Vagina (tissue), 2 donors: ENCODE data around the gene MAP7D3. TPM values are rescaled to one million over a fixed set of nuclear protein-coding genes. Genes with fewer than 3 reads are reported as not detected.

Experiments used
- DNase-seq, 2 donors: peaks; one replicate each; pipeline ENCODE4 v3.0.0-alpha.2; 2017; ENCODE audit errors: extremely low spot score in 2 of 2
- H3K27ac ChIP-seq: fragments of 200-600 bp; sonication (generic); one replicate; pipeline ENCODE4 v1.5.1; 2019
- H3K27me3 ChIP-seq: fragments of 200-600 bp; sonication (generic); one replicate; pipeline ENCODE4 v1.5.1; 2019
- H3K36me3 ChIP-seq, 2 donors: fragments of 200-600 bp; sonication (generic); one replicate each; pipeline ENCODE4 v1.5.1; 2017 to 2019
- H3K4me1 ChIP-seq: fragments of 200-600 bp; sonication (generic); one replicate; pipeline ENCODE4 v1.5.1; 2019
- H3K4me3 ChIP-seq, 2 donors: fragments of 200-600 bp; sonication (generic); 1 replicate in 1 of 2; 2 replicates in 1 of 2; pipeline ENCODE4 v1.5.1; 2016 to 2019
- H3K9me3 ChIP-seq: fragments of 200-600 bp; sonication (generic); one replicate; pipeline ENCODE4 v1.5.1; 2019
- CTCF ChIP-seq, 3 experiments: fragments of 450-650 bp in 2 of 3; fragments of 200-600 bp in 1 of 3; sonication (generic) in 1 of 3; IDR thresholded peaks; one replicate each; pipeline ENCODE4 v1.5.1; 2017 to 2019; ENCODE audit warnings: antibody characterized with exemption in 3 of 3, mild to moderate bottlenecking in 2 of 3, moderate library complexity in 2 of 3
- POLR2A ChIP-seq, 2 donors: fragments of 450-650 bp; IDR thresholded peaks; one replicate each; pipeline ENCODE4 v1.6.1; 2017; ENCODE audit warnings: antibody characterized with exemption in 2 of 2, mild to moderate bottlenecking in 2 of 2, moderate library complexity in 2 of 2
- POLR2AphosphoS5 ChIP-seq, 2 donors: sonication (generic); formaldehyde crosslinking; IDR thresholded peaks; one replicate each; pipeline ENCODE4 v1.9.0; 2017; ENCODE audit warnings: antibody characterized with exemption in 2 of 2, mild to moderate bottlenecking in 2 of 2, low read depth in 1 of 2; ENCODE audit not compliant: insufficient read depth in 1 of 2
- intact Hi-C: fragments of 100-400 bp; cut with DNase I; formaldehyde crosslinking; loops from one replicate; pipeline ENCODE4 v1.15.1; 2023
- total RNA-seq: library from RNA; depleted of rRNA; stranded (reverse); fragments of >200 nt; gene quantifications from one replicate; pipeline ENCODE4 v1.2.3, GENCODE V29; 2016

The MAP7D3 gene
- total RNA-seq, 1 donor from 2014 or later = 15.0 TPM

- DNase-seq = no peak
- H3K27me3 ChIP-seq = no peaks in the 10 kb centered on the region
- TF ChIP-seq CTCF (IDR thresholded peaks at IDR 0.05) (no peak), POLR2A (IDR thresholded peaks at IDR 0.05) (no peak), POLR2AphosphoS5 (IDR thresholded peaks at IDR 0.05; ENCODE audit: insufficient read depth in 1 of 2, low read depth in 1 of 2) (no peak)
- peaks cover 0 to 22% of the 10 kb centered on the region in 2 donors for H3K36me3 ChIP-seq
- no peak overlapping the region for H3K4me3 ChIP-seq
- no peak overlapping the region for H3K27ac ChIP-seq
- H3K4me1 ChIP-seq = no peaks in the 10 kb centered on the region
- H3K9me3 ChIP-seq = no peaks in the 10 kb centered on the region
- intact Hi-C loops = no loop called here
These were observed 24.1 kb downstream of the MAP7D3 start for GRCh38 chrX:136227074-136227473.

- H3K36me3 ChIP-seq = peaks cover 0 to 33% of the 10 kb centered on the region in 2 donors
- H3K4me1 ChIP-seq = no peaks in the 10 kb centered on the region
These were observed 29.2 kb downstream of the MAP7D3 start for GRCh38 chrX:136221851-136222513.

GRCh38 chrX:136220951-136221350 is 30.2 kb downstream of the MAP7D3 start:
- no peaks in the 10 kb centered on the region for H3K27me3 ChIP-seq
- no peaks in the 10 kb centered on the region for H3K9me3 ChIP-seq
- peaks cover 0 to 33% of the 10 kb centered on the region in 2 donors for H3K36me3 ChIP-seq
- intact Hi-C loops = no loop called here
- H3K4me1 ChIP-seq = no peaks in the 10 kb centered on the region
- H3K4me3 ChIP-seq = no peak overlapping the region
- TF ChIP-seq CTCF (IDR thresholded peaks at IDR 0.05) (no peak), POLR2AphosphoS5 (IDR thresholded peaks at IDR 0.05; ENCODE audit: insufficient read depth in 1 of 2, low read depth in 1 of 2) (no peak), POLR2A (IDR thresholded peaks at IDR 0.05) (no peak)
- DNase-seq = no peak
- no peak overlapping the region for H3K27ac ChIP-seq

More at GRCh38 chrX:136221851-136222513, 29.2 kb downstream of the MAP7D3 start:
- intact Hi-C loops = no loop called here
- Histone ChIP-seq H3K9me3 (no peaks in the 10 kb centered on the region), H3K27me3 (no peaks in the 10 kb centered on the region), H3K4me3 (no peak overlapping the region), H3K27ac (no peak overlapping the region)
- DNase-seq = no peak
- TF ChIP-seq POLR2AphosphoS5 (IDR thresholded peaks at IDR 0.05; ENCODE audit: insufficient read depth in 1 of 2, low read depth in 1 of 2) (no peak), POLR2A (IDR thresholded peaks at IDR 0.05) (no peak), CTCF (IDR thresholded peaks at IDR 0.05) (no peak)

GRCh38 chrX:136220540-136220939 is 30.7 kb downstream of the MAP7D3 start:
- intact Hi-C loops = no loop called here
- Histone ChIP-seq H3K4me1 (no peaks in the 10 kb centered on the region), H3K36me3 (peaks cover 0 to 32% of the 10 kb centered on the region in 2 donors), H3K27me3 (no peaks in the 10 kb centered on the region), H3K4me3 (no peak overlapping the region), H3K27ac (no peak overlapping the region), H3K9me3 (no peaks in the 10 kb centered on the region)
- DNase-seq = no peak
- no peak for TF ChIP-seq POLR2A (IDR thresholded peaks at IDR 0.05)
- TF ChIP-seq CTCF (IDR thresholded peaks at IDR 0.05) = no peak
- no peak for TF ChIP-seq POLR2AphosphoS5 (IDR thresholded peaks at IDR 0.05; ENCODE audit: insufficient read depth in 1 of 2, low read depth in 1 of 2)

- TF ChIP-seq CTCF (IDR thresholded peaks at IDR 0.05) (no peak), POLR2AphosphoS5 (IDR thresholded peaks at IDR 0.05; ENCODE audit: insufficient read depth in 1 of 2, low read depth in 1 of 2) (no peak), POLR2A (IDR thresholded peaks at IDR 0.05) (no peak)
- H3K9me3 ChIP-seq = no peaks in the 10 kb centered on the region
- no peak for DNase-seq
- intact Hi-C loops = no loop called here
- no peaks in the 10 kb centered on the region for H3K27me3 ChIP-seq
- H3K27ac ChIP-seq = no peak overlapping the region
- no peak overlapping the region for H3K4me3 ChIP-seq
- peaks cover 0 to 26% of the 10 kb centered on the region in 2 donors for H3K36me3 ChIP-seq
- H3K4me1 ChIP-seq = no peaks in the 10 kb centered on the region
These were observed 31.3 kb downstream of the MAP7D3 start for GRCh38 chrX:136219893-136220292.
